CD4-positive, CD25-positive, alpha-beta regulatory T cell (primary cell): ENCODE data around the gene ZNF407. TPM values are rescaled to one million over a fixed set of nuclear protein-coding genes. Genes with fewer than 3 reads are reported as not detected.

ENCODE experiments used
- ATAC-seq, 2 donors: fragments of 150-1000 bp; cut with Tn5 transposase; one replicate each; pipeline ENCODE4 v1.10.0; 2021; ENCODE audit warnings: low read depth in 2 of 2, moderate number of reproducible peaks in 2 of 2, moderate library complexity in 1 of 2
- DNase-seq, 3 donors: peaks; one replicate each; pipeline versions ENCODE4 v3.0.0 to v3.0.0-alpha.2; 2012 to 2022; ENCODE audit warnings: mixed read lengths in 1 of 3
- H3K27ac ChIP-seq: one replicate; pipeline ENCODE4 v1.7.0; 2013; ENCODE audit warnings: mild to moderate bottlenecking, low read length; ENCODE audit not compliant: insufficient read depth, poor library complexity, severe bottlenecking
- H3K27me3 ChIP-seq: one replicate; pipeline ENCODE4 v1.7.0; 2013; ENCODE audit warnings: low read length; ENCODE audit not compliant: control insufficient read depth, insufficient read depth
- H3K36me3 ChIP-seq: one replicate; pipeline ENCODE4 v1.7.0; 2013; ENCODE audit warnings: mild to moderate bottlenecking, low read length, moderate library complexity; ENCODE audit not compliant: control insufficient read depth, insufficient read depth
- H3K4me1 ChIP-seq: 2 replicates; pipeline ENCODE4 v1.7.0; 2013; ENCODE audit warnings: mild to moderate bottlenecking, low read length; ENCODE audit not compliant: insufficient read depth, control insufficient read depth, poor library complexity, severe bottlenecking
- H3K4me3 ChIP-seq: one replicate; pipeline ENCODE4 v1.7.0; 2013; ENCODE audit warnings: low read depth, mild to moderate bottlenecking, low read length, moderate library complexity
- H3K9me3 ChIP-seq, 2 experiments: 1 replicate in 1 of 2; 2 replicates in 1 of 2; pipeline ENCODE4 v1.7.0; 2013; ENCODE audit warnings: low read length in 2 of 2, mild to moderate bottlenecking in 1 of 2, moderate library complexity in 1 of 2; ENCODE audit not compliant: control insufficient read depth in 2 of 2
- H3K27ac Mint-ChIP-seq, 3 donors: one replicate each; pipeline ENCODE4 v1.8.0; 2020 to 2022; ENCODE audit warnings: mild to moderate bottlenecking in 3 of 3, mixed read lengths in 3 of 3, moderate library complexity in 2 of 3
- H3K27me3 Mint-ChIP-seq: one replicate; pipeline ENCODE4 v1.8.0; 2022; ENCODE audit warnings: mild to moderate bottlenecking, mixed read lengths
- H3K36me3 Mint-ChIP-seq: one replicate; pipeline ENCODE4 v1.8.0; 2020; ENCODE audit warnings: mixed read lengths
- H3K4me1 Mint-ChIP-seq, 4 donors: one replicate each; pipeline ENCODE4 v1.8.0; 2020 to 2022; ENCODE audit warnings: mixed read lengths in 4 of 4, mild to moderate bottlenecking in 1 of 4
- H3K4me3 Mint-ChIP-seq, 4 donors: one replicate each; pipeline ENCODE4 v1.8.0; 2020 to 2022; ENCODE audit warnings: mild to moderate bottlenecking in 4 of 4, mixed read lengths in 4 of 4, moderate library complexity in 3 of 4
- H3K9me3 Mint-ChIP-seq, 7 donors: one replicate each; pipeline ENCODE4 v1.8.0; 2020 to 2022; ENCODE audit warnings: mixed read lengths in 7 of 7, mild to moderate bottlenecking in 3 of 7, moderate library complexity in 2 of 7
- polyA plus RNA-seq, 4 donors: library from polyadenylated mRNA; unstranded; fragments of 300-500 nt; fragmentation: Illumina TruSeq; gene quantifications; one replicate each; pipeline ENCODE4 v1.2.3, GENCODE V29; 2021
- total RNA-seq: library from RNA; stranded (reverse); gene quantifications from one replicate; pipeline ENCODE4 v1.2.3, GENCODE V29; 2022

The ZNF407 gene
- total and polyA plus RNA-seq, 5 donors from 2014 or later: 2.0 to 34.0 (median 3.8) TPM

DNA sequence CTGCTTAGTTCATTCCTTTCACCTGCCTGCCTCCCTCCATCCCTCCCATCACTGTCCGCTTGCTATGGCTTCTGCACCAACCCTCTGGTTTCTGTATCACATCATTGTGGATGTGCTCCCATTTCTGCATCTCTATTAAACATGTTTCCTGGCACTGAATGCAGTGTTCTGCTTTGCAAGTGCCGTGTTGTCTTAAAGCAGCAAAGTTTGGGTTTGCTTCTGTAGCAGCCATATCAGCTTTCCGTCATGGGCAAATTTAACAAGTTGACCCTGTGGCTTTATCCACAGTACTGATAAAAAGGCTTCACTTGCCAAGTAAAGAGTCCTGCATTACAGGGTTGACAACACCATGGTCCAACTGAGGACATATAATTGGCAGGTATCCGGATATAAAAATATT, 445.8 kb downstream of the ZNF407 start:
- H3K27ac Mint-ChIP-seq: no peak overlapping the region
- no peak for DNase-seq
- no peaks in the 10 kb centered on the region for H3K9me3 ChIP-seq
- ATAC-seq: no peak
- no peak overlapping the region for H3K27ac ChIP-seq
- H3K9me3 Mint-ChIP-seq: peaks cover 0 to 2% (median 0%) of the 10 kb centered on the region in 7 donors
- no peaks in the 10 kb centered on the region for H3K27me3 ChIP-seq
- no peak overlapping the region for H3K4me3 Mint-ChIP-seq
- no peaks in the 10 kb centered on the region for H3K36me3 ChIP-seq
- H3K4me1 ChIP-seq: no peaks in the 10 kb centered on the region
- no peak overlapping the region for H3K4me3 ChIP-seq
- peaks cover 20% of the 10 kb centered on the region for H3K36me3 Mint-ChIP-seq
- H3K27me3 Mint-ChIP-seq: no peaks in the 10 kb centered on the region
- peaks cover 0 to 3% (median 0%) of the 10 kb centered on the region in 4 donors for H3K4me1 Mint-ChIP-seq

- no peaks in the 10 kb centered on the region for H3K27me3 ChIP-seq
These were observed 446.6 kb downstream of the ZNF407 start for GRCh38 chr18:75044296-75044695.

GRCh38 chr18:75044791-75045190, 447.1 kb downstream of the ZNF407 start:
- H3K4me3 ChIP-seq: no peak overlapping the region
- no peaks in the 10 kb centered on the region for H3K4me1 ChIP-seq
- no peak overlapping the region for H3K4me3 Mint-ChIP-seq
- H3K9me3 ChIP-seq: no peaks in the 10 kb centered on the region
- H3K27me3 ChIP-seq: no peaks in the 10 kb centered on the region
- no peak overlapping the region for H3K27ac Mint-ChIP-seq
- H3K27ac ChIP-seq: no peak overlapping the region
- peaks cover 0 to 2% (median 0%) of the 10 kb centered on the region in 7 donors for H3K9me3 Mint-ChIP-seq
- no peaks in the 10 kb centered on the region for H3K36me3 ChIP-seq
- no peak for DNase-seq
- peaks cover 20% of the 10 kb centered on the region for H3K36me3 Mint-ChIP-seq
- no peaks in the 10 kb centered on the region for H3K27me3 Mint-ChIP-seq
- H3K4me1 Mint-ChIP-seq: peaks cover 0 to 3% (median 0%) of the 10 kb centered on the region in 4 donors
- ATAC-seq: no peak

More at GRCh38 chr18:75044296-75044695, 446.6 kb downstream of the ZNF407 start:
- Mint-ChIP-seq H3K27ac (no peak overlapping the region), H3K27me3 (no peaks in the 10 kb centered on the region), H3K9me3 (peaks cover 0 to 2% (median 0%) of the 10 kb centered on the region in 7 donors), H3K36me3 (peaks cover 20% of the 10 kb centered on the region), H3K4me3 (no peak overlapping the region), H3K4me1 (peaks cover 0 to 3% (median 0%) of the 10 kb centered on the region in 4 donors)
- DNase-seq (no peak), ATAC-seq (no peak)
- Histone ChIP-seq H3K36me3 (no peaks in the 10 kb centered on the region), H3K4me1 (no peaks in the 10 kb centered on the region), H3K4me3 (no peak overlapping the region), H3K9me3 (no peaks in the 10 kb centered on the region), H3K27ac (no peak overlapping the region)

DNA sequence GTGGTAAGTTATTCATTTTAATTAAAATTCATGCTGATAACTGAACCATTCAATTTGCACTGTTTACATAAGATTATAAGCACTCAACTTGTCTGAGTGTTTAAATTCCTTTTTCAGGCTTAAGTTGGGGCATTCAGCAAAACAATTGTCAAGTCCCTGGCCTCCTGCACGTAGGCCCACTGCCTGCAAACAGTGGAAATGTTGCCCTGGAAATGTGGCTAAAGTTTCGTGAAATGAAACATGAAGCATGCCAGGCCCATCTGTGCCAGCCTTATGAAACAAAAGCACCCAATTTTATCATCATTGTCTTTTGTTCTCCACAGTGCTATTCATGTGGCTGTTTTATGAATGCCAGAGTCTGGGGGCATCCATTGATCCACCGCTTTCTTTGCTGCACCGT, 447.6 kb downstream of the ZNF407 start:
- H3K27me3 Mint-ChIP-seq: no peaks in the 10 kb centered on the region
- ATAC-seq: no peak
- H3K4me3 ChIP-seq: no peak overlapping the region
- peaks cover 20% of the 10 kb centered on the region for H3K36me3 Mint-ChIP-seq
- H3K27ac ChIP-seq: no peak overlapping the region
- no peaks in the 10 kb centered on the region for H3K27me3 ChIP-seq
- no peak overlapping the region for H3K4me3 Mint-ChIP-seq
- H3K4me1 Mint-ChIP-seq: peaks cover 0 to 2% (median 0%) of the 10 kb centered on the region in 4 donors
- no peak for DNase-seq
- no peaks in the 10 kb centered on the region for H3K4me1 ChIP-seq
- no peak overlapping the region for H3K27ac Mint-ChIP-seq
- peaks cover 0 to 2% (median 0%) of the 10 kb centered on the region in 7 donors for H3K9me3 Mint-ChIP-seq
- no peaks in the 10 kb centered on the region for H3K9me3 ChIP-seq
- H3K36me3 ChIP-seq: no peaks in the 10 kb centered on the region

DNA sequence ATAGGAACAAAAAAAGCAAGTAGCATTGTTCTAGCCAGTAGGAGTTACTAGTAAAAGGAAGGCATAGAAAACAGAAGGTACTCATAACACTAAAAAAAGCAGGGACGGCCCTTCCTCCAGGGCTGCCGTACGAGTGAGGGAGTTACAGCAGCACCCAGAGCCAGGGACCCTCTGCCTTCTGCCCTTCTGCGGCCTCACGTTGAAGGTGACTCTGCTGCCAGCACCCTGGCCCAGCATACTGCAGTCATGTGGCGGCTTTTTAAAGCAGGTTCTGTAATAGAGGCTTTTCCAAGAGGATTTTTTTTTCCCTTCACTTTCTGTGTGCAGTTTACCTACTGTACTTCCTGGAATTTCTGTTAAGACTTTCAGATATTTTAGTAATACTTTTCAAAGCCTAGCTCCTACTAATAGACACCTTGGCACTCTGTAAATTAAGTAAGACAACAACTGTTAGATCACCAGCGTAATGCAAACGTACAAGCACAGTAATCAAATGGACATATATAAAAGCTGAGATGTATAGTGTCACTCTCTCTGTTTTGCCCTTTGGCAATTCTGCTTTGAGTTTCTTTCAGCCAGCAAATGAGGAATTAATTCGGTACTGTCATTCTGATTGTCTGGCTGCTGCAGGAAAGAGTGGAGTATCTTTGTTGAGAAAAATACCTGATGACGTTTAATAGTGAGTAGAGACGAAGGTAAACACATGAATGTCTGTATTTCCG, 449.7 kb downstream of the ZNF407 start:
- DNase-seq: no peak

GRCh38 chr18:75048776-75049454, 451.2 kb downstream of the ZNF407 start:
- Mint-ChIP-seq H3K27me3 (no peaks in the 10 kb centered on the region), H3K4me3 (no peak overlapping the region), H3K27ac (no peak overlapping the region), H3K36me3 (peaks cover 20% of the 10 kb centered on the region), H3K9me3 (no peaks in the 10 kb centered on the region), H3K4me1 (peaks cover 0 to 2% (median 0%) of the 10 kb centered on the region in 4 donors)
- no peaks in the 10 kb centered on the region for H3K9me3 ChIP-seq
- H3K4me1 ChIP-seq: no peaks in the 10 kb centered on the region
- H3K27ac ChIP-seq: no peak overlapping the region
- no peaks in the 10 kb centered on the region for H3K36me3 ChIP-seq
- ATAC-seq (no peak), DNase-seq (no peak)
- no peak overlapping the region for H3K4me3 ChIP-seq
- no peaks in the 10 kb centered on the region for H3K27me3 ChIP-seq

More for the DNA sequence above, 449.7 kb downstream of the ZNF407 start:
- Histone ChIP-seq H3K4me1 (no peaks in the 10 kb centered on the region), H3K9me3 (no peaks in the 10 kb centered on the region), H3K36me3 (no peaks in the 10 kb centered on the region), H3K27ac (no peak overlapping the region), H3K27me3 (no peaks in the 10 kb centered on the region), H3K4me3 (no peak overlapping the region)
- Mint-ChIP-seq H3K4me3 (no peak overlapping the region), H3K4me1 (peaks cover 0 to 2% (median 0%) of the 10 kb centered on the region in 4 donors), H3K27me3 (no peaks in the 10 kb centered on the region), H3K27ac (no peak overlapping the region), H3K9me3 (peaks cover 0 to 2% (median 0%) of the 10 kb centered on the region in 7 donors), H3K36me3 (peaks cover 25% of the 10 kb centered on the region)
- no peak for ATAC-seq

GRCh38 chr18:75049455-75049789, 451.8 kb downstream of the ZNF407 start:
- Histone ChIP-seq H3K9me3 (no peaks in the 10 kb centered on the region), H3K36me3 (no peaks in the 10 kb centered on the region), H3K4me1 (no peaks in the 10 kb centered on the region), H3K27ac (no peak overlapping the region), H3K27me3 (no peaks in the 10 kb centered on the region), H3K4me3 (no peak overlapping the region)
- H3K27me3 Mint-ChIP-seq: no peaks in the 10 kb centered on the region
- peaks cover 20% of the 10 kb centered on the region for H3K36me3 Mint-ChIP-seq
- H3K4me1 Mint-ChIP-seq: peaks cover 0 to 2% (median 0%) of the 10 kb centered on the region in 4 donors
- H3K4me3 Mint-ChIP-seq: no peak overlapping the region
- ATAC-seq (no peak), DNase-seq (no peak)
- no peaks in the 10 kb centered on the region for H3K9me3 Mint-ChIP-seq
- no peak overlapping the region for H3K27ac Mint-ChIP-seq
